Measurements from ENCODE around the gene URGCP.

- TF ChIP-seq CTCF (IDR thresholded peaks at IDR 0.05 in 2 of 3, conservative IDR thresholded peaks at IDR 0.05 in 1 of 3; ENCODE audit: borderline replicate concordance in 1 of 3, insufficient read depth in 1 of 3, low read depth in 2 of 3, low read length in 2 of 3) (no peak), FOSL1 (IDR thresholded peaks at IDR 0.05; ENCODE audit: low read depth) (no peak), ZNF274 (IDR thresholded peaks at IDR 0.05; ENCODE audit: low read depth, low read length) (no peak), EZH2phosphoT487 (IDR thresholded peaks at IDR 0.05; ENCODE audit: borderline replicate concordance) (no peak), ATF3 (IDR thresholded peaks at IDR 0.05) (no peak), EGR1 (IDR thresholded peaks at IDR 0.05; ENCODE audit: low read depth) (no peak), RAD21 (IDR thresholded peaks at IDR 0.05; ENCODE audit: low read depth) (0 out of 2 replicates have a peak, but pooled peaks have one; percentile 8)
- TF ChIP-seq, protein P1, sequence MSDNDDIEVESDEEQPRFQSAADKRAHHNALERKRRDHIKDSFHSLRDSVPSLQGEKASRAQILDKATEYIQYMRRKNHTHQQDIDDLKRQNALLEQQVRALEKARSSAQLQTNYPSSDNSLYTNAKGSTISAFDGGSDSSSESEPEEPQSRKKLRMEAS (IDR thresholded peaks at IDR 0.05), result no peak
Measured at GRCh38 chr7:43926798-43927123, 20.4 kb upstream of the URGCP start.

Data from HCT116 (cell line).